K562 (cell line): Measurements from ENCODE around the gene DNASE2. TPM values are rescaled to one million over a fixed set of nuclear protein-coding genes. Genes with fewer than 3 reads are reported as not detected.

Experiments
- ERF ChIP-seq: fragments of 450-650 bp; formaldehyde crosslinking; IDR thresholded peaks from 2 replicates; pipeline ENCODE4 v1.4.0; 2020; ENCODE audit warnings: mild to moderate bottlenecking, mixed read lengths
- FOXA3 ChIP-seq, 2 experiments: fragments of 450-650 bp in 1 of 2; sonication (generic) in 1 of 2; formaldehyde crosslinking; IDR thresholded peaks in 1 of 2; conservative IDR thresholded peaks in 1 of 2; 2 replicates each; pipeline versions ENCODE4 v1.4.0 to v1.8.0; 2020 to 2022; ENCODE audit warnings: mild to moderate bottlenecking in 2 of 2, missing genetic modification reagents in 1 of 2
- HOXB6 ChIP-seq: fragments of 250-450 bp; sonication (Bioruptor Pico); IDR thresholded peaks from 2 replicates; pipeline ENCODE4 v1.5.1; 2022; ENCODE audit warnings: mild to moderate bottlenecking, borderline replicate concordance
- ILK ChIP-seq: fragments of 450-650 bp; IDR thresholded peaks from 2 replicates; pipeline ENCODE4 v1.6.1; 2016; ENCODE audit warnings: missing genetic modification characterization, low read depth, mild to moderate bottlenecking, missing compliant biosample characterization, moderate library complexity, borderline replicate concordance
- PCBP1 ChIP-seq: fragments of 200-400 bp; formaldehyde crosslinking; IDR thresholded peaks from 2 replicates; pipeline ENCODE4 v1.6.1; 2018; ENCODE audit warnings: mild to moderate bottlenecking, low read depth, low read length; ENCODE audit not compliant: poor library complexity, severe bottlenecking
- SRSF9 ChIP-seq: fragments of 200-400 bp; formaldehyde crosslinking; IDR thresholded peaks from 2 replicates; pipeline ENCODE4 v1.6.1; 2017; ENCODE audit warnings: low read depth, low read length, borderline replicate concordance
- ZEB2 ChIP-seq: fragments of 450-650 bp; IDR thresholded peaks from 2 replicates; pipeline ENCODE4 v1.6.1; 2016
- ZSCAN32 ChIP-seq: fragments of 450-650 bp; formaldehyde crosslinking; IDR thresholded peaks from 2 replicates; pipeline ENCODE4 v1.4.0; 2020; ENCODE audit warnings: mild to moderate bottlenecking, moderate library complexity
- polyA plus RNA-seq, 8 experiments: library from polyadenylated mRNA; depleted of rRNA in 4 of 8; stranded (reverse) in 5 of 8; unstranded in 3 of 8; fragments of >200 nt; fragmentation: Nextera tagmentation in 2 of 8; fragmentation: Illumina TruSeq in 1 of 8; extraction: Ambion mirVana in 2 of 8; extraction: Trizol in 1 of 8; gene quantifications; 2 replicates each; pipeline versions ENCODE4 v1.2.1 to v1.2.3, GENCODE V29; 2011 to 2014; ENCODE audit warnings: inconsistent platforms in 1 of 8, missing spikeins in 1 of 8
- total RNA-seq, 7 experiments: library from RNA; depleted of rRNA in 6 of 7; stranded (reverse); fragments of >200 nt in 6 of 7; fragmentation: Illumina TruSeq in 2 of 7; extraction: Trizol in 2 of 7; gene quantifications; 2 replicates each; pipeline versions ENCODE4 v1.2.1 to v1.2.3, GENCODE V29; 2011 to 2021; ENCODE audit warnings: low replicate concordance in 1 of 7
- TF ChIP-seq, protein P1 (sequence below): fragments of 250-450 bp; sonication (Bioruptor Pico); IDR thresholded peaks from 2 replicates; pipeline ENCODE4 v1.5.0; 2021; ENCODE audit warnings: mild to moderate bottlenecking, borderline replicate concordance
- TF ChIP-seq, protein P2 (sequence below): fragments of 450-650 bp; formaldehyde crosslinking; IDR thresholded peaks from 2 replicates; pipeline ENCODE4 v1.4.0; 2020; ENCODE audit warnings: mild to moderate bottlenecking, moderate library complexity
- TF ChIP-seq, protein P3 (sequence below): fragments of 450-650 bp; IDR thresholded peaks from 2 replicates; pipeline ENCODE4 v1.6.1; 2017; ENCODE audit warnings: antibody characterized with exemption, mild to moderate bottlenecking

Gene DNASE2
- total and polyA plus RNA-seq, 9 of the 15 experiments (the other 6 are each of a cell fraction or from before 2014, with no cell fraction given) = 4.4 to 27.0 (median 20.2) TPM

DNA sequence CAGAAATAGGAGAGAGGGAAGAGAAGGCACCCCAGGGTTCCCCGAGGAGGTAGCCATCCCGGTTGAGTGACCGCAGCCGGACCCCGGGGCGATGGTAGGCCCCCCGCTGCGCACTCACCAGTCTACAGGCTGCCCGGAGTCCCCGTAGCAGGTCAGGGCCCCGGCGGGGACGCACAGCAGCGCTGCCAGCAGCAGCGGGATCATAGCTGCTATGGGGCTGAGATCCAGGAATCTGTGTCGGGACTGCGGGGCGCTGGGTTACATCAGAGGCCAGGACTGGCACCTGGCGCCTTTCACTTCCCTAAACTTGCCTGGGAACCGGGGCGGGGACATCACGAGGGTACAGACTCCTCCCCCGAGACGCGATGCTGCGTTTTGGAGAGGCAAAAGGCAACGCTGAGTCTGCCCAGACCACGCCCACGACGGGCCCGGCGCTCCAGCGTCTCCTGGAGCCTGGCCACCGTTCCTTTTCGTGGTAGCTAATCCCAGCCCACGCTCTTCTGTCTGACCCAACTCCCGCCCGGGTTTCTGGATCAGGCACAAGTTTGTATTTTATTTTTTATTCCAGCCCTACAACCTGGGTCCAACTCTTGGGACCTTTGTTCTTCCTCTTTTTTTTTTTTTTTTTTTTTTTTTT, at the start of gene DNASE2 (continued):
- TF ChIP-seq, protein P1, sequence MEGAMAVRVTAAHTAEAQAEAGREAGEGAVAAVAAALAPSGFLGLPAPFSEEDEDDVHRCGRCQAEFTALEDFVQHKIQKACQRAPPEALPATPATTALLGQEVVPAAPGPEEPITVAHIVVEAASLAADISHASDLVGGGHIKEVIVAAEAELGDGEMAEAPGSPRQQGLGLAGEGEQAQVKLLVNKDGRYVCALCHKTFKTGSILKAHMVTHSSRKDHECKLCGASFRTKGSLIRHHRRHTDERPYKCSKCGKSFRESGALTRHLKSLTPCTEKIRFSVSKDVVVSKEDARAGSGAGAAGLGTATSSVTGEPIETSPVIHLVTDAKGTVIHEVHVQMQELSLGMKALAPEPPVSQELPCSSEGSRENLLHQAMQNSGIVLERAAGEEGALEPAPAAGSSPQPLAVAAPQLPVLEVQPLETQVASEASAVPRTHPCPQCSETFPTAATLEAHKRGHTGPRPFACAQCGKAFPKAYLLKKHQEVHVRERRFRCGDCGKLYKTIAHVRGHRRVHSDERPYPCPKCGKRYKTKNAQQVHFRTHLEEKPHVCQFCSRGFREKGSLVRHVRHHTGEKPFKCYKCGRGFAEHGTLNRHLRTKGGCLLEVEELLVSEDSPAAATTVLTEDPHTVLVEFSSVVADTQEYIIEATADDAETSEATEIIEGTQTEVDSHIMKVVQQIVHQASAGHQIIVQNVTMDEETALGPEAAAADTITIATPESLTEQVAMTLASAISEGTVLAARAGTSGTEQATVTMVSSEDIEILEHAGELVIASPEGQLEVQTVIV (CRISPR knock-in tag) = no peak
- TF ChIP-seq ILK (tag) (no peak), ERF (CRISPR knock-in tag) (no peak), ZSCAN32 (CRISPR knock-in tag) (no peak), SRSF9 (no peak), ZEB2 (peak; percentile 3; the same call in 1 of the 2 replicates), PCBP1 (no peak), FOXA3 (CRISPR knock-in tag; conservative IDR thresholded peaks at IDR 0.05 in 1 of 2, IDR thresholded peaks at IDR 0.05 in 1 of 2) (no peak), HOXB6 (no peak)
- TF ChIP-seq, protein P2, sequence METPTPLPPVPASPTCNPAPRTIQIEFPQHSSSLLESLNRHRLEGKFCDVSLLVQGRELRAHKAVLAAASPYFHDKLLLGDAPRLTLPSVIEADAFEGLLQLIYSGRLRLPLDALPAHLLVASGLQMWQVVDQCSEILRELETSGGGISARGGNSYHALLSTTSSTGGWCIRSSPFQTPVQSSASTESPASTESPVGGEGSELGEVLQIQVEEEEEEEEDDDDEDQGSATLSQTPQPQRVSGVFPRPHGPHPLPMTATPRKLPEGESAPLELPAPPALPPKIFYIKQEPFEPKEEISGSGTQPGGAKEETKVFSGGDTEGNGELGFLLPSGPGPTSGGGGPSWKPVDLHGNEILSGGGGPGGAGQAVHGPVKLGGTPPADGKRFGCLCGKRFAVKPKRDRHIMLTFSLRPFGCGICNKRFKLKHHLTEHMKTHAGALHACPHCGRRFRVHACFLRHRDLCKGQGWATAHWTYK (CRISPR knock-in tag) = no peak
- TF ChIP-seq, protein P3, sequence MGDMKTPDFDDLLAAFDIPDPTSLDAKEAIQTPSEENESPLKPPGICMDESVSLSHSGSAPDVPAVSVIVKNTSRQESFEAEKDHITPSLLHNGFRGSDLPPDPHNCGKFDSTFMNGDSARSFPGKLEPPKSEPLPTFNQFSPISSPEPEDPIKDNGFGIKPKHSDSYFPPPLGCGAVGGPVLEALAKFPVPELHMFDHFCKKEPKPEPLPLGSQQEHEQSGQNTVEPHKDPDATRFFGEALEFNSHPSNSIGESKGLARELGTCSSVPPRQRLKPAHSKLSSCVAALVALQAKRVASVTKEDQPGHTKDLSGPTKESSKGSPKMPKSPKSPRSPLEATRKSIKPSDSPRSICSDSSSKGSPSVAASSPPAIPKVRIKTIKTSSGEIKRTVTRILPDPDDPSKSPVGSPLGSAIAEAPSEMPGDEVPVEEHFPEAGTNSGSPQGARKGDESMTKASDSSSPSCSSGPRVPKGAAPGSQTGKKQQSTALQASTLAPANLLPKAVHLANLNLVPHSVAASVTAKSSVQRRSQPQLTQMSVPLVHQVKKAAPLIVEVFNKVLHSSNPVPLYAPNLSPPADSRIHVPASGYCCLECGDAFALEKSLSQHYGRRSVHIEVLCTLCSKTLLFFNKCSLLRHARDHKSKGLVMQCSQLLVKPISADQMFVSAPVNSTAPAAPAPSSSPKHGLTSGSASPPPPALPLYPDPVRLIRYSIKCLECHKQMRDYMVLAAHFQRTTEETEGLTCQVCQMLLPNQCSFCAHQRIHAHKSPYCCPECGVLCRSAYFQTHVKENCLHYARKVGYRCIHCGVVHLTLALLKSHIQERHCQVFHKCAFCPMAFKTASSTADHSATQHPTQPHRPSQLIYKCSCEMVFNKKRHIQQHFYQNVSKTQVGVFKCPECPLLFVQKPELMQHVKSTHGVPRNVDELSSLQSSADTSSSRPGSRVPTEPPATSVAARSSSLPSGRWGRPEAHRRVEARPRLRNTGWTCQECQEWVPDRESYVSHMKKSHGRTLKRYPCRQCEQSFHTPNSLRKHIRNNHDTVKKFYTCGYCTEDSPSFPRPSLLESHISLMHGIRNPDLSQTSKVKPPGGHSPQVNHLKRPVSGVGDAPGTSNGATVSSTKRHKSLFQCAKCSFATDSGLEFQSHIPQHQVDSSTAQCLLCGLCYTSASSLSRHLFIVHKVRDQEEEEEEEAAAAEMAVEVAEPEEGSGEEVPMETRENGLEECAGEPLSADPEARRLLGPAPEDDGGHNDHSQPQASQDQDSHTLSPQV = no peak
